GM08714 (cell line): ENCODE results near the gene UBA1.
"Not testable (repeated sequence)": the region's sequence is repeated elsewhere in the genome, so short reads cannot be mapped to it uniquely, and the experiment has no call there.

Experiments
- H3K4me3 ChIP-seq: fragments of 200-500 bp; sonication (Bioruptor generic); 2 replicates; pipeline ENCODE4 v1.5.1; 2014; ENCODE audit warnings: mild to moderate bottlenecking, low read length, inconsistent platforms
- ZNF274 ChIP-seq: IDR thresholded peaks from 2 replicates; pipeline ENCODE4 v1.6.1; 2012; ENCODE audit warnings: mild to moderate bottlenecking, low read depth, low read length

UBA1 gene

DNA sequence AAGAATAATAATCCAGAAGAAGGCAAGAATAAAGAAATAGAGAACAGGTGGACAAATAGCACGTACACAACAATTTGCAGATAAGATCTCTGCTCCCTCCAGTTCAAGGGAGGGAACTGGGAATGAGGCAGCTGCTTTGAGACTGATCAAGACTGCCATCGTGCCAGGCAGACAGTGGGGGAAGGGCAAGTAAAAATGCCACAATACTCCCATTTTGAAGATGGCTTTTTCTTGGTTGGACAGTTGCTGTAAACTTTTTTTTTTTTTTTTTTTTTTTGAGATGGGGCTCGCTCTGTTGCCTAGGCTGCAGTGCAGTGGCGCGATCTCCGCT is 56.4 kb downstream of the UBA1 start:
- TF ChIP-seq ZNF274 = no peak
- H3K4me3 ChIP-seq = no peak overlapping the region

DNA sequence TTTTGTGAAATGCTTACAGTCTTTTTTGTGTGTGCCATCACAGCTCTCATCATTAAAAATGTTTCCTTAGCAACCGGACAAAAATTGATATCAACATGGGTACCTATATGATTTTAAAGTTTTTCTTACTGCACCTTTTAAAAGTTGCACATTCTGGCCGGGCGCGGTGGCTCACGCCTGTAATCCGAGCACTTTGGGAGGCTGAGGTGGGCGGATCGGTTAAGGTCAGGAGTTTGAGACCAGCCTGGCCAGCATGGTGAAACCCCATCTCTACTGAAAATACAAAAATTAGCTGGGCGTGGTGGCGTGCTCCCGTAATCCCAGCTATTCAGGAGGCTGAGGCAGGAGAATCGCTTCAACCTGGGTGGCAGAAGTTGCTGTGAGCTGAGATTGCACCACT is 64.0 kb downstream of the UBA1 start:
- H3K4me3 ChIP-seq = not testable (repeated sequence)
